OCI-LY1 (cell line): ENCODE results near the gene BAIAP3.

ENCODE experiments used
- H2AFZ ChIP-seq: fragments of 200-600 bp; sonication (generic), shearing (Covaris generic); 2 replicates; pipeline ENCODE4 v1.6.0; 2014; ENCODE audit warnings: antibody characterized with exemption, mild to moderate bottlenecking, low read length
- H3F3A ChIP-seq: fragments of 200-600 bp; sonication (generic), shearing (Covaris generic); 2 replicates; pipeline ENCODE4 v1.6.0; 2014; ENCODE audit warnings: mild to moderate bottlenecking, antibody characterized with exemption, low read length, moderate library complexity; ENCODE audit not compliant: insufficient read depth
- H3K27ac ChIP-seq: fragments of 200-600 bp; sonication (generic); 2 replicates; pipeline ENCODE4 v1.5.1; 2014; ENCODE audit warnings: low read length, mixed run types, mild to moderate bottlenecking, low read depth; ENCODE audit not compliant: poor library complexity, severe bottlenecking
- H3K27me3 ChIP-seq: fragments of 200-600 bp; sonication (generic); 2 replicates; pipeline ENCODE4 v1.6.0; 2014; ENCODE audit warnings: antibody characterized with exemption, mild to moderate bottlenecking, low read length, moderate library complexity; ENCODE audit not compliant: insufficient read depth
- H3K36me3 ChIP-seq: fragments of 200-600 bp; sonication (generic); 2 replicates; pipeline ENCODE4 v1.6.1; 2014; ENCODE audit warnings: mild to moderate bottlenecking, antibody characterized with exemption, low read length, moderate library complexity, mixed read lengths; ENCODE audit not compliant: insufficient read depth
- H3K4me1 ChIP-seq: fragments of 200-600 bp; sonication (generic); 2 replicates; pipeline ENCODE4 v1.5.1; 2014; ENCODE audit warnings: mild to moderate bottlenecking, low read length, moderate library complexity; ENCODE audit not compliant: insufficient read depth, severe bottlenecking
- H3K4me2 ChIP-seq: fragments of 200-600 bp; sonication (generic), shearing (Covaris generic); 2 replicates; pipeline ENCODE4 v1.6.1; 2014; ENCODE audit warnings: low read length
- H3K4me3 ChIP-seq: fragments of 200-600 bp; sonication (generic); 2 replicates; pipeline ENCODE4 v1.5.1; 2014; ENCODE audit warnings: low read length, low read depth, mild to moderate bottlenecking, mixed read lengths; ENCODE audit not compliant: poor library complexity, severe bottlenecking
- H3K79me2 ChIP-seq: fragments of 200-600 bp; shearing (Covaris generic); 2 replicates; pipeline ENCODE4 v1.6.1; 2016; ENCODE audit warnings: mixed run types, low read length, mixed read lengths; ENCODE audit not compliant: insufficient read depth
- H3K9ac ChIP-seq: fragments of 200-600 bp; sonication (generic), shearing (Covaris generic); 2 replicates; pipeline ENCODE4 v1.6.1; 2014; ENCODE audit warnings: mild to moderate bottlenecking, low read length, mixed read lengths
- H3K9me2 ChIP-seq: fragments of 200-600 bp; sonication (generic), shearing (Covaris generic); 2 replicates; pipeline ENCODE4 v1.6.1; 2014; ENCODE audit warnings: low read depth, mild to moderate bottlenecking, low read length, mixed read lengths
- H3K9me3 ChIP-seq: fragments of 200-600 bp; shearing (Covaris generic); 2 replicates; pipeline ENCODE4 v1.6.1; 2014; ENCODE audit warnings: low read length, mixed read lengths
- H4K20me1 ChIP-seq: fragments of 200-600 bp; sonication (generic), shearing (Covaris generic); 2 replicates; pipeline ENCODE4 v1.6.0; 2016; ENCODE audit warnings: mild to moderate bottlenecking, low read length; ENCODE audit not compliant: insufficient read depth
- EZH2 ChIP-seq: fragments of 200-600 bp; sonication (generic), shearing (Covaris generic); IDR thresholded peaks from 2 replicates; pipeline ENCODE4 v1.8.0; 2017; ENCODE audit warnings: borderline replicate concordance, mixed run types, mild to moderate bottlenecking, antibody characterized with exemption, low read length, moderate library complexity, mixed read lengths
- TF ChIP-seq, protein P1 (sequence below): fragments of 200-600 bp; sonication (generic), shearing (Covaris generic); IDR thresholded peaks from 2 replicates; pipeline ENCODE4 v1.5.1; 2017; ENCODE audit warnings: mild to moderate bottlenecking, antibody characterized with exemption, low read length, moderate library complexity, mixed read lengths

BAIAP3 gene

DNA sequence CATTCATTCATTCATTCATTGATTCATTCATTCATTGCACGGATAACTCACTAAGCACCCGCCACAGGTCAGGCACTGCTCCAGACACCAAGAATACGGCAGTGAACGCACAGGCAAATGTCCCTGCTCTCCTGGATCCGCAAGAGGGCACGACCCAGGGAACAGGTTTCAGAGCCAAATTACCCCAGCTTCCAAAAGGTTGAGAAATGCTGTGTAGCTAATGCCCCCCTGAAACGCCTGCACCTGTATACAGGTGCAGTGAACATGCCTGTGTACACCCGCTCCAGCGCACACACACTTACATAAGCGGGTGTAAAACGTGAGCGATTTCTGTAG, 33.6 kb upstream of the BAIAP3 start:
- no peaks in the 10 kb centered on the region for H4K20me1 ChIP-seq
- H3K27ac ChIP-seq = no peak overlapping the region
- H3K4me1 ChIP-seq = peaks cover 12% of the 10 kb centered on the region
- no peak for TF ChIP-seq EZH2
- TF ChIP-seq, protein P1, sequence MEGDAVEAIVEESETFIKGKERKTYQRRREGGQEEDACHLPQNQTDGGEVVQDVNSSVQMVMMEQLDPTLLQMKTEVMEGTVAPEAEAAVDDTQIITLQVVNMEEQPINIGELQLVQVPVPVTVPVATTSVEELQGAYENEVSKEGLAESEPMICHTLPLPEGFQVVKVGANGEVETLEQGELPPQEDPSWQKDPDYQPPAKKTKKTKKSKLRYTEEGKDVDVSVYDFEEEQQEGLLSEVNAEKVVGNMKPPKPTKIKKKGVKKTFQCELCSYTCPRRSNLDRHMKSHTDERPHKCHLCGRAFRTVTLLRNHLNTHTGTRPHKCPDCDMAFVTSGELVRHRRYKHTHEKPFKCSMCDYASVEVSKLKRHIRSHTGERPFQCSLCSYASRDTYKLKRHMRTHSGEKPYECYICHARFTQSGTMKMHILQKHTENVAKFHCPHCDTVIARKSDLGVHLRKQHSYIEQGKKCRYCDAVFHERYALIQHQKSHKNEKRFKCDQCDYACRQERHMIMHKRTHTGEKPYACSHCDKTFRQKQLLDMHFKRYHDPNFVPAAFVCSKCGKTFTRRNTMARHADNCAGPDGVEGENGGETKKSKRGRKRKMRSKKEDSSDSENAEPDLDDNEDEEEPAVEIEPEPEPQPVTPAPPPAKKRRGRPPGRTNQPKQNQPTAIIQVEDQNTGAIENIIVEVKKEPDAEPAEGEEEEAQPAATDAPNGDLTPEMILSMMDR = no peak
- H3K36me3 ChIP-seq = no peaks in the 10 kb centered on the region
- H3K9me3 ChIP-seq = no peaks in the 10 kb centered on the region
- no peak overlapping the region for H2AFZ ChIP-seq
- no peak overlapping the region for H3K4me2 ChIP-seq
- H3F3A ChIP-seq = no peaks in the 10 kb centered on the region
- no peak overlapping the region for H3K9ac ChIP-seq
- no peak overlapping the region for H3K4me3 ChIP-seq
- no peaks in the 10 kb centered on the region for H3K79me2 ChIP-seq
- peaks cover 8% of the 10 kb centered on the region; the same call in 1 of the 2 replicates for H3K27me3 ChIP-seq
- H3K9me2 ChIP-seq = no peaks in the 10 kb centered on the region

DNA sequence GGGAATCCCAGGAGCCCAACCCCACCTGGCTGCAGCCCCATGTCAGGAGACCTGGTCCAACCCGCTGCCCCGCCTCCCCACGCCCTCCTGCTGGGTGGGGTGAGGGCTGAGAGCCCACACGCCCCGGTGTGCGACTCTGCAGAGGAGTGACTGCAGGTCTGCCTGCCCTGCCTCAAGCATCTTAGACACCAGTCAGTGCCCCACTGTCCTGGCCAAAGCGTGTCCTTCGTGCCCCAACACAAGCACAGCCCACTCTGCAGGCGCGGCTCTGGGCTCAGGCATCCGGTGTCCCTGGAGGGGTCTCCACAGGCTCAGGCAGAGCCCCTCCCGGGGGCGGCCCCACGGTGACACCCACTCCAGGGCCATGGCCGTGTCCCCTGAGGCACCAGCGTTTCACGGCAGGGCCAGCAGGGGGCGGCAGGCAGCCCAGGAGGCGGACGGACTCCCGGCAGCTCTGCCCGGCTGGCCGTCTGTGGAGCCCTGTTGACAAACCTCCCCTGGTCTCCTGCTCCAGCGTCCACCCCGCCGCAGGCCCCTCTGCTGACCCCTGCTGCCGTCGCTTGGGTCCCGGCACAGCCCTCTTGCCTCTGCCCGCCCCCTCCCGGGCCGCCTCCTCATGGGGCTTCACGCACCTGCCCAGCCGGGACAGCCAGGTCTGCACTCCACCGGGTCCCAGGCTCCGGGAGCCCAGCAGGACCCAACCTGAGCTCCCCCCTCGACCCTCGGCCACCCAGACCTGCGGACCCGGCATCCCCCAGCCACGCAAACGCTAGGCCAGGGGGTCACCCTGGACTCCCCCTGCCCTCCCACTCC, 32.6 kb upstream of the BAIAP3 start:
- TF ChIP-seq, protein P1 = peak; percentile 77
- no peak for TF ChIP-seq EZH2
- peaks cover 8% of the 10 kb centered on the region; the same call in 1 of the 2 replicates for H3K27me3 ChIP-seq
- no peaks in the 10 kb centered on the region for H3K9me3 ChIP-seq
- no peaks in the 10 kb centered on the region for H3K9me2 ChIP-seq
- no peaks in the 10 kb centered on the region for H3F3A ChIP-seq
- no peak overlapping the region for H2AFZ ChIP-seq
- H3K27ac ChIP-seq = no peak overlapping the region
- no peaks in the 10 kb centered on the region for H4K20me1 ChIP-seq
- no peak overlapping the region for H3K9ac ChIP-seq
- no peaks in the 10 kb centered on the region for H3K36me3 ChIP-seq
- H3K4me1 ChIP-seq = peaks cover 12% of the 10 kb centered on the region
- no peak overlapping the region for H3K4me2 ChIP-seq
- no peaks in the 10 kb centered on the region for H3K79me2 ChIP-seq
- H3K4me3 ChIP-seq = no peak overlapping the region

DNA sequence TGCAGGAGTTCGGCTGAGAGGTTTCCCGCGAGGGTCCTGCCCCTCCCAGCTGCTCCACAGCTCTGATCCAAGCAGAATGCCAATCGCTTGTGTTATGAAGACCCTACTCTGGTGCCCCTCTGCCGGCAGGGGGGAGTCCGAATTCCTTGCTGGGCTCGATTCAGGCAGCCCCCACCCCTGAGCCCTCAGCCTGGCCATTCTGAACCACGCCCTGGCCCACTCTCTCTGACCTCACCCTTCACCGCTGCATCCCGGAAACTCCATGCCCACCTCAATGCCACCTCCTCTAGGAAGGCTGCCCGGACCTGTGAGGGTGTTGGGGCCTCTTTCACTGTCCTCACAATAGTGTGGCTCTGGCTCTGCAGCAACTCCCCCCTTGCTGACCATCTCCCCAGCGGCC, 31.9 kb upstream of the BAIAP3 start:
- peaks cover 8% of the 10 kb centered on the region; the same call in 1 of the 2 replicates for H3K27me3 ChIP-seq
- no peak overlapping the region for H3K4me3 ChIP-seq
- H3K79me2 ChIP-seq = no peaks in the 10 kb centered on the region
- H3K27ac ChIP-seq = no peak overlapping the region
- no peaks in the 10 kb centered on the region for H3K36me3 ChIP-seq
- TF ChIP-seq, protein P1 = no peak
- no peak for TF ChIP-seq EZH2
- H3K9ac ChIP-seq = no peak overlapping the region
- peaks cover 12% of the 10 kb centered on the region for H3K4me1 ChIP-seq
- H3K4me2 ChIP-seq = no peak overlapping the region
- H3F3A ChIP-seq = no peaks in the 10 kb centered on the region
- no peaks in the 10 kb centered on the region for H4K20me1 ChIP-seq
- no peak overlapping the region for H2AFZ ChIP-seq
- H3K9me3 ChIP-seq = no peaks in the 10 kb centered on the region
- H3K9me2 ChIP-seq = no peaks in the 10 kb centered on the region
